Head of caudate nucleus (tissue), 42 donors: ENCODE results near the gene COL9A3.
A peak's percentile ranks its signal among the peaks of the same experiment; 100 is the strongest.

Experiments used
- DNase-seq, 42 donors: peaks; one replicate each; pipeline versions ENCODE4 v3.0.0 to v3.0.0-alpha.2; 2020 to 2021; ENCODE audit warnings: mixed read lengths in 7 of 42
- intact Hi-C: fragments of 100-400 bp; cut with DNase I; formaldehyde crosslinking; loops from one replicate; pipeline ENCODE4 v1.15.0; 2022

The COL9A3 gene

DNA sequence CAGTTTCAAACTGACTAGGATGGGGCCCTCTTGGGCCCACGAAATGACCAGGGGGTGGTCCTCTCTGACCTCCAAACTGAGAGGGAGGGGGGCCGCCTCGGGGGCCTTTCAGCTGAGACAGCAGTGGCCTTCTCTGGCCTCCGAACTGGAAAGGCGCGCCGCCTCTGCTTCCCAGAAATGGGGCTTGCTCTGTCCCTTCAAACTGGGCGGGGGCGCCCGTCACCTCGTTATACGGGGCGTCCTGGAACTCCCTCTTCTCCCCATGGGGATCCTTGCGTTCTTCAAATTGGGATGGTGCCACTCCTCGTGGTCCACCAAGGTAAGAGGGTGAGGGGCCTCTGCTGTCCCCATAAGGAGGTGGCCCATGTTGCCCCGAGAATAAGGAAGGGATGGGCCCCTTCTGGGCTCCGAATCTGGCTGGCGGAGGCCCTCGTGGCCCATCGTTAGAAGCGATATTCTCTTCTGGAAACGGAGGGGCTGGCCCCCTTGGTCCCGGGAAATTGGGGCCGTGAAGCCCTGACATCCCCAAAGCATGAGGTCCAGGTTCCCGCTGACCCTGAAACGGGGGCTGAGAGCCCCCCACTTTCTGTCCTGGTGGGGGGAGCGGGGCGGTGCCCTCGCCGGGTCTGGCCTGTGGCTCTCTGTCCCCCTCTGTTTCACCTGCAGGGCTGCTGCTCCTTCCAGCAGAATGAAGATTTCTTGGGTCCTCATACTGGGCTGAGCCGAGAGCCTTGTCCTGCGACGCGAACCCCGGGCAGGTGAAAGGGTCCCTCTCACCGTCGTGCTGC lies 63.5 kb downstream of the COL9A3 start:
- intact Hi-C loops: no loop called here
- DNase-seq: no peak

- no peak for DNase-seq
- intact Hi-C loops: no loop called here
Measured at GRCh38 chr20:62880935-62881661, 64.2 kb downstream of the COL9A3 start.

GRCh38 chr20:62881662-62882395 lies 65.0 kb downstream of the COL9A3 start:
- intact Hi-C loops: no loop called here
- DNase-seq: no peak

GRCh38 chr20:62882426-62882825 lies 65.6 kb downstream of the COL9A3 start:
- intact Hi-C loops: no loop called here
- DNase-seq: no peak

DNA sequence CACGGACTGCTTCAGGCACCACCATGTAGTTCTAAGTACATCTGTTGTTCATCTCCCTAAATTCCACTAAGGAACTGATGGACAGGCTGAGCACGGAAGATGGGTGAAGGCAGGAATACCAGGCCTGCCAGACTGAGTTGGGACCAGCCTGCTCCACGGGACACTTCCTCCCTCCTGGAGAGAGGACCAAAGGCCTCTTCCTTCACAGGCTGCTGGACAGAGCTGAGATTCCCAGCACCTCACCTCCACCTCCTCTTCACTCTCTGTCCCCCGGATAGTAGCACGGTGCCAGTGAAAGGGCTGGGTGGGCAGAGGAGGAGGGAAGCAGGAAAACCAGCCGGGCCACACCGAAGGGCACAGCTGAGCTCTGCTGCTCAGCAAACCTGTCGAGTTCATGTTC lies 67.7 kb downstream of the COL9A3 start:
- intact Hi-C loops: no loop called here
- no peak for DNase-seq

DNA sequence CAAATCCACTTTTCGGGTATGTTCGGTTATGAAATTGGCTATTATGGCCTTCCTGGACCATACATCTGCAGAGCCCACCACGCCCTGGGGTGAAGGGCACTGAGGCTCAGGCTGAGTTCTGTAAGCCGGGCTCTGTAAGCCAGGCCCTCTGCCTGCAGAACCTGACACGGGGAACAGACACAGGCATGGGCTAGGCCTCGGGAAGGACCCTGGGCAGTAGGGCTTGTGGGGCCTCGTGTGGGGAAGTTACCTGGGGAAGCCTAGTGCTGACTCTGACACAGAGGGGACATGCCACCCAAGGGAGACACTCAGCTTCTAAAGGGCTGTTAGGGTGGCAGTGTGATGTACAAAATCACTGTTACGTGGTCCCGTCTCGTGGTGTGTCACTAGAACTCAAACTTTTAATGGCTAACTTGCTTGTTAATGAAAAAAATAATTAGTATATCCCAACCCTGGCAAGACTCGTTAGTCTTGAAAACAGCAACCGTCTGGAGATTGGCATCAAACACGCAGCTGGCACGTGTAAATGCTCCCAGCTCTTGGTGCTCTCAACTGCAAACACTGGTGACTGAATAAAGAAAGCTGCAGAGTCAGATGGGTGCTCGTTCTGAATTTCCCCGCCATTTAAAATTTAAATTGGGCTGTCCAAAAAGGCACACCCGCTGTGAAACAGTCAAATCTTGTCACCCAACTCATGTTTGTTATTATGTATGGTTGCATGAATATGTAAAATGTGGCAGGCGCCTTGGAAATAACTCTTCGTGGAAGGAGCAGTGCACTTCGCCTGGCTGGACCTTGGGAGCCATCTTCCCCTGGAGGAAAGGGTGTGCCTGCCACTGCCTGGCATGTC lies 68.4 kb downstream of the COL9A3 start:
- intact Hi-C loops: no loop called here
- no peak for DNase-seq

- DNase-seq: no peak
- intact Hi-C loops: no loop called here
Measured at GRCh38 chr20:62885896-62886708, 69.3 kb downstream of the COL9A3 start.

- no peak for DNase-seq
- intact Hi-C loops: no loop called here
Measured at GRCh38 chr20:62886709-62887058, 69.8 kb downstream of the COL9A3 start.

DNA sequence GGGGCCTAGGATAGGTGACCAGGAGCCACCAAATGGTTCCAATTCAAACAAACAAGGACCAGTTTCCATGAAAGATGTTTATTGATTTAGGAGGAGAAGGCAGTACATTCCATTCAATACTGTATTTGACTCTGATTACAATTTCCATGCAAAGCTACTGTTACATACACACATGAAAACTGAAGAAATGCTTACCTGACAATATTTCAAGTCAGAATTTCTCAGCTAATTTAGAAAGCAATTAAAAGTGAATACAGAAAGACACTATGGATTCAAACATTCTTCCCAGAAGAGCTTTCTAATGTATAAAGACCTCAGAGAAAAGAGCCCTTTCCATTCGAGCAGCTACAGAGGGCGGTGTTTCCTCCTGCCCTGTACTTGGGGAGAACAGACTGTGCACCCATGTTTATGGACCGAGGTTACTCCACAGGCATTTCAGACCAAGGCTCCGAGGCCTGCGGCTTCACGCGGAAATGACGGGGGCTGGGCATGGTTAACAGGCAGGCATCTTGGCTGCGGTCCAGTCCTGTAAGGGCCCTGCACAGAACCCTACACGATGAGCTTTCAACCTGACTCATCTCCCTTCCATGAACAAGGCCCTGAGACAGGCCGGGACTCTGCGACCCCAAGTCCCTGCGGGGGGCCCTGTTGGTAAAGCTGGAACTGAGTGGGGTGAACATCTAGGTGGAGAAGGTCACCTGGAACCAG lies 70.5 kb downstream of the COL9A3 start:
- DNase-seq: peak in 3 of 42 donors; percentile 10 to 54 (median 23)
- intact Hi-C loops: no loop called here

DNA sequence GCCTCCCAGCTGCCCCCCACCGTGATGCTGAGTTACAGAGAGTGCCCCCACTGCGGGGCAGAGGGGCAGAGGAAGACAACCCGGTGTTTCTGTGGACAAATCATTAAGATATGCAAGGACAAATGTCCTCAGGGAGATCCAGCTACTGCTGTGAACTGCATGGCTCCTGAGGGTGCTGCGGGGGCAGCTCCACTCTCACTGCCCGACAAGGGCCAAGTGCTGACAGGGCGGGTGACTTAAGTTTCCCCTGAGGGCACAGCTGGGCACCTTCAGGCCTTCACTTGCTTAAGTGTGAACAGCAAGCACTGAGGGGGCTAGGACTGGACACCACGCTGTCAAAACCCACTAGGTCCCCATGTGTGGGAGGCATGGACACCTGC lies 71.0 kb downstream of the COL9A3 start:
- intact Hi-C loops: no loop called here

DNA sequence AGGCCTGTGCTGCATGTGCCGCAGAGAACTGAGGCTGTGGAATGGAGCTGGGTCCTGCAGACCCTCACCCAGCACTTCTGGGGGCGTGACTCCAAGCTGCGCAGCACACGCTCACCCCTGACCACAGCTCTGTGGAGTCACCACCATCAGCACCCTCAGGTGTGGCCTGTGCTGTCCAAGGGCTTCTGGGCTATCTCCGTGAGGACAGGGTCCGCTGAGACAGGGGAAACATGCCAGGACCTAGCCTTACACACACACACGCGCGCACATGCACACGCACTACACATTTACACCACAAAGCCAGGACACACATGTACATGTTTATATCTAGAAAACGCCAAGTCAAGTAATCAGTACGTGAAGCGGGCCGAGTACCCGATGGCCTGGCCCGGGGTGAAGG lies 71.6 kb downstream of the COL9A3 start:
- intact Hi-C loops: no loop called here
- no peak for DNase-seq

More for the DNA sequence above, 71.0 kb downstream of the COL9A3 start:
- DNase-seq: no peak

DNA sequence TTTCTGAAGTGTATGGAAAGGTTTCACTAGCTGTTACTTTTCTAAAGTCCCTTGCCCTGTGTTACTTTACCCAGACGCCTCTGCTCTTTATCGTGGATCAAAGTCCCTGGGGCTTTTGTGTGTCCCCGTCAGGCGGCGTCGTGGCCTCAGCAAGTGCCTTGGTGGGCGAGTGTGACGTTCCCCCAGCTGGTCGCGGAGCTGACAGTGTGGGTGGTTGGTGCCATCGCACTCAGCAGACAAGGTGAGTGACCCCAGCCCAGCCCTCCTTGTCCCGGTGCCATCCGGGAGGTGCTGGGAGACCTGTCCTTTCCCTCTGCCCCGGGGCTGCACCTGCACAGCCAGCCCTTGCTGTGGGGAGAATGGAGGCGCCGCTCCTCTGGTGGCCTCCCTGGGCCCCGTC lies 72.1 kb downstream of the COL9A3 start:
- intact Hi-C loops: no loop called here
- DNase-seq: no peak

- intact Hi-C loops: no loop called here
- DNase-seq: no peak
Measured at GRCh38 chr20:62889411-62889810, 72.6 kb downstream of the COL9A3 start.

DNA sequence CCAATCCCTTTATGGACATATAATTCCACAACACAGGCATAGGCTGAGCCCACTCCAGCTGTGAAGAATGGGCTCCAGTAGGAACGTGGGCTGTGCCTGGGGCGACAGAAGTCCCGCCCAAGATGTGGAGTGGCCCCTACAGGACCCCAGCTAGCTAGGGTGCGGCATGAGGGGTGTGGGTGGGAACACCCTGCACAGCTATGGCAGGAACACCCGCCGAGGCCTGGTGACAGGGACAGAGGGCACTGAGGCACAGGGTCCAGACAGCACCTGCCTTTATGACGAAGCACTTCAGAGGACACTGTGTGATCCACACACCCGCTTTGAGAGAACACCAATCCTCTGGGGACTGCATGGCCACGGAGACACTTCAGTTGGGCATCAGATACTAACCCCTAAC lies 73.0 kb downstream of the COL9A3 start:
- DNase-seq: no peak
- intact Hi-C loops: loop anchor here (10.0 kb wide), 1 partner anchor 115 kb away; the partner anchor contains the start of gene BHLHE23

- intact Hi-C loops: loop anchor here (10.0 kb wide), 1 partner anchor 114 kb away; the partner anchor contains the start of gene BHLHE23
- no peak for DNase-seq
Measured at GRCh38 chr20:62890444-62890843, 73.6 kb downstream of the COL9A3 start.
